Measurements from ENCODE around the gene ATXN7L3B.

ATXN7L3B gene

DNA sequence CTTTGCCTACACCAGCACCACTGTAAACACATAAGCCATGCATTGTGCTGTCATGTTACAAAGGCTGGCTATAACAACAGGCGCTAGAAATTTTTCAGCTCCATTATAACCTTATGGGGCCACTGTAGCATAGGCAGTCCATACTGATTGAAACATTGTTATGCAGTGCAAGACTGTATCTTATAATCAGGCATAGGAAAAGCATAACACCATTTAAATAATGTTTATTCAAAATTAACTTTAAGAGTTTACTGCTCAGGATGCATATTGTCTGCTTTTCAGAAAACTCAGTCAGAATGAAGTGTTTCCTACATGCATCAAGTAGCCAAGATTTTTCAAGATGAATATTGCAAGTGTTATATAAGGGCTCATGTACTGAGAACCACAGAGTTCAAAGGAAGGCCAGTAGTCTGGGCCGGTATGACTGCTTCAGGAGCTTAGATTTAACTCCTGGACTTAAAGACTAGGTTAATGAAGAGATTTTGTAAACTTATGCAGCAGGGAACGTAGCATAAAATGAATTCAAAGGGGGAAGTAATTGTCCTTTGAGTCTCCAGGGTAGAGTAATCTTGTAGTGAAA, 46.9 kb downstream of the ATXN7L3B start:
- Mint-ChIP-seq H3K9me3 (no peaks in the 10 kb centered on the region), H3K4me3 (no peak overlapping the region), H3K27ac (no peak overlapping the region), H3K36me3 (ENCODE audit: low read depth) (no peaks in the 10 kb centered on the region), H3K27me3 (ENCODE audit: low read depth) (no peaks in the 10 kb centered on the region), H3K4me1 (ENCODE audit: low read depth) (no peaks in the 10 kb centered on the region)

DNA sequence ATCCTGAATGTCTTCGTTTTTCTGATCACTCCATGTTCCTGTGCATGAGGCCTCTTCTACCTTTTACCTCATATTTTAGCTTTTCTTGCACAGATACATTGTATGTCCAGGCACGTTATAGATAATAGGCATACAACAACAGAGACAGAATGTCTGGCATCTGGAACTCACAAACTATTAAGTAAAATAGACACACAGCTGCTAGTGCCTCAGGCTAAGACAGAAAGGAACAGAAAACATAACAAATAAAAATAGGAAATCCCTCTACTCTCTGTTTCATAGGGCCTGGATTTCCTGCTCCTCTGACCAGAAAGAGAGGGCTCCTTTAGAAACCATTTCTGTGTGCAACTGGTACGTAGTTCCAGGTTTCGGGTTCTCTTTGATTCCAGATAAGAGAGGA, 48.6 kb downstream of the ATXN7L3B start:
- Mint-ChIP-seq H3K9me3 (no peaks in the 10 kb centered on the region), H3K4me3 (no peak overlapping the region), H3K36me3 (ENCODE audit: low read depth) (no peaks in the 10 kb centered on the region), H3K4me1 (ENCODE audit: low read depth) (no peaks in the 10 kb centered on the region), H3K27me3 (ENCODE audit: low read depth) (no peaks in the 10 kb centered on the region), H3K27ac (no peak overlapping the region)
